ENCODE results near the gene RHOXF2B.
"Not testable (repeated sequence)": the region's sequence is repeated elsewhere in the genome, so short reads cannot be mapped to it uniquely, and the experiment has no call there.

- TF ChIP-seq CTCF (conservative IDR thresholded peaks at IDR 0.05; ENCODE audit: low read depth, low read length); EZH2 (IDR thresholded peaks at IDR 0.05; ENCODE audit: low read length, unreplicated experiment); EZH2phosphoT487 (IDR thresholded peaks at IDR 0.05; ENCODE audit: borderline replicate concordance, low read length): not testable (repeated sequence)
These were observed 41.8 kb downstream of the RHOXF2B start for GRCh38 chrX:120035522-120036309.
